Measurements from ENCODE around the gene HEATR1. TPM values are rescaled to one million over a fixed set of nuclear protein-coding genes. Genes with fewer than 3 reads are reported as not detected.

The HEATR1 gene
- 25.9 TPM for polyA plus RNA-seq (2013, experiment 1 of 2)
- 25.2 TPM for polyA plus RNA-seq (2013, experiment 2 of 2)

DNA sequence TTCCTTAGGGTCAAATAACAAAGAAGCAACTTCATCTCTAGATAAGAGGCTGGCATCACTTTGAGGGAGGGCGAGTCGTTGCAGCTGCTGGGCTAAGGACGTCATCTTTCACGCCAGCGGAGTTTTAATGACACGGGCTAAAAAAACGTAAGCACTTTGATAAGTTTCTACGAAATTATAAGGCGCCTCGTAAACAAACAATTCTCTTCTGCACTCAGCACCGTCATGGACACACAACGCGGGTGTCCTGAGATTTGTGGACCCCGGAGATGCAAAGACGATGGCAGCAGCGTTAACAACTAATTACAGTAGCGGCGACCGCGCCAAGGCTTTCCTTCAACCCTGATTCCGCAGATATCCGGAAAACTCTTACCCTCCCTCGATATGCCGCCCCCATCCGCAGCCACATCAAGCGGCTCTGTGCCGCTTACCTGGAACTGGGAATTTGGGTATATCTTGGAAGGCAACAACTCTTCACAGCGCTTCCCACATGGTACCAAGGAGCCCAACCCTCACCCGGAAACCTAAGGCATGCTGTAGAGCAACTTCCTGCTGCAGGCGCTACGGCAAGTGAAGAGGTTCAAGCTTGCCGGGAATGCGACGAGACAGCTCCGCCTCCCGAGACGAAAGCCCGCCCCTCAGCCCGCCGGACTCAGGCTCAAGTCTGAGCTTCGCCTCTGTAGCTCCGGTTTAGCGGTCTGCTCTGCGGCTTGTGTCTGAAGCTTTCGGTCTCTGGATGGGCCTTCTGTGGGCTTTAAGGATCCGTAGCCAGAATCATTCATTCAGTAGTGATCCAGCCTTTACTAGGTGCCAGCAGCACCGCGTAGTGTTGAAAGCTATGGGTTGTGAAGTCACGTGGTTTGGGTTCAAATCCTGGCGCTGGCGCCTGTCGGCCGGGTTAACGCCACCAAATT, at the start of gene HEATR1:
Gene HEATR1 (minus strand): TSS at position 526 of the 914 bp plus-strand sequence. CDS start 421 bp downstream, at position 105.
- Histone ChIP-seq H3K4me1 (ENCODE audit: control insufficient read depth, insufficient read depth, low read length, poor library complexity, severe bottlenecking) (peaks cover 9% of the 10 kb centered on the region), H3K27ac (ENCODE audit: low read depth, low read length, severe bottlenecking) (peak within 1 kb of the TSS; percentile 85), H3K9me3 (ENCODE audit: control insufficient read depth, low read length) (no peaks in the 10 kb centered on the region), H3K4me3 (ENCODE audit: extremely low read depth, insufficient read depth, low read length, poor library complexity, severe bottlenecking) (peak within 1 kb of the TSS; percentile 69), H3K36me3 (ENCODE audit: control insufficient read depth, insufficient read depth, low read length) (peaks cover 34% of the 10 kb centered on the region)
- 1 to 2% methylated on average over 31 to 44 of the region's 54 CpGs for WGBS, 2 experiments (ENCODE audit: insufficient coverage in 2 of 2)

DNA sequence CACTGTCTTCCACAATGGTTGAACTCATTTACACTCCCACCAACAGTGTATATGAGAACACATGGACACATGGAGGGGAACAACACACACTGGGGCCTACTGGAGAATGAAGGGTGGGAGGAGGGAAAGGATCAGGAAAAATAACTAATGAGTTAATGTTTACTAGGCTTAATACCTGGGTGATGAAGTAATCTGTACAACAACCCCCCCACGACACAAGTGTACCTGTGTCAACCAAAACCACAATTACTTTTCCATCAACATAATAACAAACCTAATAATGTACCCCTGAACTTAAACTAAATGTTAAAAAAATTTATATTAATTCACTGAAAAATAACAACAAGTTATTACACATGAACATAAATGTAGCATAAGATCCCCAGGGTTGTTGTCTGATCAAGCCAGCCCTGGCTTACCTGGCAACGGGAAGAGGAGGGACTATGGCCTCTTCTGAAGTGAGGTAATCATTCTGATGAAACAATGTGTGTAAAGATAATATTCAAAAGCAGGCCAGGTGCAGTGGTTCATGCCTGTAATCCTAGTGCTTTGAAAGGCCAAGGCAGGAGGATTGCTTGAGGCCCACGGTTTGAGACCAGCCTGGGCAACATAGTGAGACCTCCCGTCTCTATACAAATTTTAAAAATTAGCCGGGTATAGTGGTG, 40.8 kb upstream of the HEATR1 start:
- no peaks in the 10 kb centered on the region for H3K9me3 ChIP-seq (ENCODE audit: control insufficient read depth, low read length)
- H3K27ac ChIP-seq (ENCODE audit: low read depth, low read length, severe bottlenecking): no peak overlapping the region
- H3K36me3 ChIP-seq (ENCODE audit: control insufficient read depth, insufficient read depth, low read length): no peaks in the 10 kb centered on the region
- H3K4me1 ChIP-seq (ENCODE audit: control insufficient read depth, insufficient read depth, low read length, poor library complexity, severe bottlenecking): no peaks in the 10 kb centered on the region
- H3K4me3 ChIP-seq (ENCODE audit: extremely low read depth, insufficient read depth, low read length, poor library complexity, severe bottlenecking): no peak overlapping the region
- WGBS, 2 experiments (ENCODE audit: insufficient coverage in 2 of 2): 90 to 97% methylated on average over 3 to 4 of the region's 5 CpGs

DNA sequence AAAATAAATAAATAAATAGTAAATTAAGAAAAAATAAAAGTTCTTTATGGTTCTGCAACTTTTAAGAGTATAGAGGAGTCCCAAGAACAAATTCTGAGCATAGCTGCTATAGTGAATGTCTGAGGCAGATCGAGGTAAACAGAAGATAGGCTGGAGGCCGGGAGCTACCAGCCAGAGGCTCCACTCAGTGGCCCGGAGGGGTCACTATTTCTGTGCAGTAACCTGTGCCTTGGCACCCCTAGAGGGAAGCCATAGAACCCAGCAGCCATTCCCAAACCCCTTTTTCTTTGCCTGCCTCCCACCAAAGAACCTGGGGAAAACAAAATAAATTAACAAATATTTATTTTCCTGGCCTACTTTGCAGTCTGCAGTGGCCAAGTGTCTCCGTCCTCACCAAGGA, 38.4 kb upstream of the HEATR1 start:
- Histone ChIP-seq H3K4me3 (ENCODE audit: extremely low read depth, insufficient read depth, low read length, poor library complexity, severe bottlenecking) (no peak overlapping the region), H3K36me3 (ENCODE audit: control insufficient read depth, insufficient read depth, low read length) (no peaks in the 10 kb centered on the region), H3K4me1 (ENCODE audit: control insufficient read depth, insufficient read depth, low read length, poor library complexity, severe bottlenecking) (no peaks in the 10 kb centered on the region), H3K27ac (ENCODE audit: low read depth, low read length, severe bottlenecking) (no peak overlapping the region), H3K9me3 (ENCODE audit: control insufficient read depth, low read length) (no peaks in the 10 kb centered on the region)
- WGBS, 2 experiments (ENCODE audit: insufficient coverage in 2 of 2): 69 to 93% methylated on average over 3 of the region's 4 CpGs

GRCh38 chr1:236639686-236640085, 35.4 kb upstream of the HEATR1 start:
- Histone ChIP-seq H3K36me3 (ENCODE audit: control insufficient read depth, insufficient read depth, low read length) (no peaks in the 10 kb centered on the region), H3K27ac (ENCODE audit: low read depth, low read length, severe bottlenecking) (no peak overlapping the region), H3K9me3 (ENCODE audit: control insufficient read depth, low read length) (no peaks in the 10 kb centered on the region), H3K4me3 (ENCODE audit: extremely low read depth, insufficient read depth, low read length, poor library complexity, severe bottlenecking) (no peak overlapping the region), H3K4me1 (ENCODE audit: control insufficient read depth, insufficient read depth, low read length, poor library complexity, severe bottlenecking) (no peaks in the 10 kb centered on the region)
- WGBS, 2 experiments (ENCODE audit: insufficient coverage in 2 of 2): no CpG with 5 or more reads among the region's 4 CpGs

GRCh38 chr1:236638945-236639344, 34.6 kb upstream of the HEATR1 start:
- H3K27ac ChIP-seq (ENCODE audit: low read depth, low read length, severe bottlenecking): no peak overlapping the region
- H3K4me3 ChIP-seq (ENCODE audit: extremely low read depth, insufficient read depth, low read length, poor library complexity, severe bottlenecking): no peak overlapping the region
- no peaks in the 10 kb centered on the region for H3K9me3 ChIP-seq (ENCODE audit: control insufficient read depth, low read length)
- no peaks in the 10 kb centered on the region for H3K36me3 ChIP-seq (ENCODE audit: control insufficient read depth, insufficient read depth, low read length)
- H3K4me1 ChIP-seq (ENCODE audit: control insufficient read depth, insufficient read depth, low read length, poor library complexity, severe bottlenecking): no peaks in the 10 kb centered on the region
- WGBS, 2 experiments (ENCODE audit: insufficient coverage in 2 of 2): 89 to 99% methylated on average over 13 of the region's 13 CpGs

DNA sequence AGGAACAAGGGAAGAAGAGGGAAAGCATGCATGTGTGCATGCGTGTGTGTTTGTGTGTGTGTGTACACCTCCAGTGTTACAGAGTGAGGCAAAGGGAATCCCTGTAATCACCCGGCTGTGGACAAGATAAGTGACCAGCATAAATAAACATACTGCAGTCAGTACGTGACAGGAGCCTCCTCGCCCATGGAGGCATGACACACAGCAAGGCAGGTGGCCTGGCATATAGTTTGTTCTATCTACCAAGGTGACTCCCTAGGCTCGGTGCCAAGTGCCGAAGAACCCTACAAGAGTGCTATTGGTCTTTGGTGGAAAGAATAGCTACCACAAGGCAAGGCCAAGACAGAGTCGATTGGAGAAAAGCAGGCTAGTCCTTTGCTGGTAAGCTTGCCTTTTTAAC, 31.7 kb upstream of the HEATR1 start:
- 92 to 95% methylated on average over 6 to 7 of the region's 7 CpGs for WGBS, 2 experiments (ENCODE audit: insufficient coverage in 2 of 2)
- H3K36me3 ChIP-seq (ENCODE audit: control insufficient read depth, insufficient read depth, low read length): no peaks in the 10 kb centered on the region
- no peak overlapping the region for H3K4me3 ChIP-seq (ENCODE audit: extremely low read depth, insufficient read depth, low read length, poor library complexity, severe bottlenecking)
- H3K4me1 ChIP-seq (ENCODE audit: control insufficient read depth, insufficient read depth, low read length, poor library complexity, severe bottlenecking): no peaks in the 10 kb centered on the region
- H3K27ac ChIP-seq (ENCODE audit: low read depth, low read length, severe bottlenecking): no peak overlapping the region
- no peaks in the 10 kb centered on the region for H3K9me3 ChIP-seq (ENCODE audit: control insufficient read depth, low read length)

GRCh38 chr1:236627727-236628408, 23.6 kb upstream of the HEATR1 start:
- Histone ChIP-seq H3K9me3 (ENCODE audit: control insufficient read depth, low read length) (no peaks in the 10 kb centered on the region), H3K27ac (ENCODE audit: low read depth, low read length, severe bottlenecking) (no peak overlapping the region), H3K4me1 (ENCODE audit: control insufficient read depth, insufficient read depth, low read length, poor library complexity, severe bottlenecking) (no peaks in the 10 kb centered on the region), H3K4me3 (ENCODE audit: extremely low read depth, insufficient read depth, low read length, poor library complexity, severe bottlenecking) (no peak overlapping the region), H3K36me3 (ENCODE audit: control insufficient read depth, insufficient read depth, low read length) (no peaks in the 10 kb centered on the region)
- 86 to 87% methylated on average over 2 of the region's 2 CpGs for WGBS, 2 experiments (ENCODE audit: insufficient coverage in 2 of 2)

- H3K4me1 ChIP-seq (ENCODE audit: control insufficient read depth, insufficient read depth, low read length, poor library complexity, severe bottlenecking): no peaks in the 10 kb centered on the region
- peaks cover 10% of the 10 kb centered on the region for H3K9me3 ChIP-seq (ENCODE audit: control insufficient read depth, low read length)
- WGBS, 2 experiments (ENCODE audit: insufficient coverage in 2 of 2): 71 to 83% methylated on average over 2 of the region's 4 CpGs
- no peak overlapping the region for H3K4me3 ChIP-seq (ENCODE audit: extremely low read depth, insufficient read depth, low read length, poor library complexity, severe bottlenecking)
- no peaks in the 10 kb centered on the region for H3K36me3 ChIP-seq (ENCODE audit: control insufficient read depth, insufficient read depth, low read length)
- peak overlapping the region; percentile 90 for H3K27ac ChIP-seq (ENCODE audit: low read depth, low read length, severe bottlenecking)
Observed at GRCh38 chr1:236623371-236624166, 19.3 kb upstream of the HEATR1 start.

GRCh38 chr1:236622407-236622806, 18.1 kb upstream of the HEATR1 start:
- Histone ChIP-seq H3K36me3 (ENCODE audit: control insufficient read depth, insufficient read depth, low read length) (no peaks in the 10 kb centered on the region), H3K4me3 (ENCODE audit: extremely low read depth, insufficient read depth, low read length, poor library complexity, severe bottlenecking) (no peak overlapping the region), H3K4me1 (ENCODE audit: control insufficient read depth, insufficient read depth, low read length, poor library complexity, severe bottlenecking) (no peaks in the 10 kb centered on the region), H3K27ac (ENCODE audit: low read depth, low read length, severe bottlenecking) (peak overlapping the region; percentile 90), H3K9me3 (ENCODE audit: control insufficient read depth, low read length) (peaks cover 10% of the 10 kb centered on the region)
- 90 to 100% methylated on average over 1 of the region's 3 CpGs for WGBS, 2 experiments (ENCODE audit: insufficient coverage in 2 of 2)

GRCh38 chr1:236619398-236619797, 15.1 kb upstream of the HEATR1 start:
- WGBS, 2 experiments (ENCODE audit: insufficient coverage in 2 of 2): 96 to 100% methylated on average over 2 of the region's 6 CpGs
- H3K4me1 ChIP-seq (ENCODE audit: control insufficient read depth, insufficient read depth, low read length, poor library complexity, severe bottlenecking): no peaks in the 10 kb centered on the region
- no peak overlapping the region for H3K27ac ChIP-seq (ENCODE audit: low read depth, low read length, severe bottlenecking)
- H3K36me3 ChIP-seq (ENCODE audit: control insufficient read depth, insufficient read depth, low read length): no peaks in the 10 kb centered on the region
- peaks cover 10% of the 10 kb centered on the region for H3K9me3 ChIP-seq (ENCODE audit: control insufficient read depth, low read length)
- H3K4me3 ChIP-seq (ENCODE audit: extremely low read depth, insufficient read depth, low read length, poor library complexity, severe bottlenecking): no peak overlapping the region
